Fibroblast of the aortic adventitia (primary cell): ENCODE measurements around the gene FLNB. TPM values are rescaled to one million over a fixed set of nuclear protein-coding genes. Genes with fewer than 3 reads are reported as not detected.

Source experiments
- DNase-seq: peaks from one replicate; pipeline ENCODE4 v3.0.0-alpha.2; 2010; ENCODE audit warnings: low read depth
- H3K4me3 ChIP-seq: 2 replicates; pipeline ENCODE4 v1.5.1; 2011; ENCODE audit warnings: low read depth, mild to moderate bottlenecking, control low read depth, low read length, moderate library complexity
- CTCF ChIP-seq: IDR thresholded peaks from 2 replicates; pipeline ENCODE4 v1.5.1; 2011; ENCODE audit warnings: mild to moderate bottlenecking, low read length, control low read depth, inconsistent platforms; ENCODE audit not compliant: insufficient read depth
- total RNA-seq: library from RNA; depleted of rRNA; stranded (reverse); fragments of >200 nt; gene quantifications from 2 replicates; pipeline ENCODE4 v1.2.3, GENCODE V29; 2012; ENCODE audit warnings: low replicate concordance

Gene FLNB
- total RNA-seq, 1 donor, result 69.0 TPM

DNA sequence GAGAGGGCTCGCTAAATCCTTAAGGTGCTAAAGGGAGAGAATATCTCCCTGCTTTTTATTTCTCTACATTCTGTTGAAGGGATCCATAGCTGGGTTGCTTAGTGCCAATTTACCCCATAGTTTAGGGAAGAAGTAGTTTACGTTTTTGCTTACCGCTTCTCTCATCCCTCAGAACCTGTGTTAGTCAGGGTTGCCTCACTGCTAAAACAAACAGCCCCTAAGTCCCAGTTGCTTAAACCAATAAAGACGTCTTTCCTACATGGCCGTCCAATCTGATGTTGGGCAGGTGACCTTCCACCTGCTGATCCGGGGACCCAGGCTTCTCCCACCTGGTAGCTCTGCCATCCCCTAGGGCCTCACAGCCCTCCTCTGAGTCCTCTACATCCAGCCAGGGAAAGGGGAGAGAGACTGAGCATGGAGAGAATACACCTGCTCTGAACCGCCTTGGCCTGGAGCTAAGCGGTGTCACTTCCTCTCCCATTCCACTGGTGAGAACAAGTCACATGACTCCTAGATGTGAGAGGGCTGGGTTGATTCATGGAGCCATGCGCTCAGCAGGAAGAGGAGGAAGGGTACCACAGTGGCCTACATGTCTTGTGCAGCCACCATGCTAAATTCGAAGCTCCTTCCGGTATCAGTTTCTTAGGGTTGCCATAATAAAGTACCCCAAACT lies 176.2 kb downstream of the FLNB start:
- no peak overlapping the region for H3K4me3 ChIP-seq
- TF ChIP-seq CTCF, result no peak
- DNase-seq, result no peak

- DNase-seq, result no peak
- H3K4me3 ChIP-seq, result no peak overlapping the region
- TF ChIP-seq CTCF, result no peak
These were observed 176.7 kb downstream of the FLNB start for GRCh38 chr3:58184982-58185360.

DNA sequence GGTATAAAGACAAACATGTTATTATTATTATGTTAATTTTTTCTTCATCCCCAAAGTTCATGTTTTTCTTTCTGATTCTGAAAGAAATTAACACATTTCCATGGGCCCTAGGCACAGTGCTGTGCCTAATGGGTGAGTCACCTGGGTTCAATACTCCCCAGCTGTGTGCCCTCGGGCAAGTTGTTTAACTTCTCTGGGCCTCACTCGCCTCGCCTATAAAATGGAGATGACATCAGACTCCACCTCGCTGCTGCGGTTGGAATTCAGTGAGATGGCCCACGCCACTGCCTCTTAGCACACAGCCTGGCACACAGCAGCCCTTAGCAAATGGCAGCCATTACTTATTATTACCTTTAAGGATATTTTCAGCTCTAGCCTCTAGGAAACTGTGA lies 179.9 kb downstream of the FLNB start:
- TF ChIP-seq CTCF, result no peak
- no peak overlapping the region for H3K4me3 ChIP-seq
- no peak for DNase-seq

DNA sequence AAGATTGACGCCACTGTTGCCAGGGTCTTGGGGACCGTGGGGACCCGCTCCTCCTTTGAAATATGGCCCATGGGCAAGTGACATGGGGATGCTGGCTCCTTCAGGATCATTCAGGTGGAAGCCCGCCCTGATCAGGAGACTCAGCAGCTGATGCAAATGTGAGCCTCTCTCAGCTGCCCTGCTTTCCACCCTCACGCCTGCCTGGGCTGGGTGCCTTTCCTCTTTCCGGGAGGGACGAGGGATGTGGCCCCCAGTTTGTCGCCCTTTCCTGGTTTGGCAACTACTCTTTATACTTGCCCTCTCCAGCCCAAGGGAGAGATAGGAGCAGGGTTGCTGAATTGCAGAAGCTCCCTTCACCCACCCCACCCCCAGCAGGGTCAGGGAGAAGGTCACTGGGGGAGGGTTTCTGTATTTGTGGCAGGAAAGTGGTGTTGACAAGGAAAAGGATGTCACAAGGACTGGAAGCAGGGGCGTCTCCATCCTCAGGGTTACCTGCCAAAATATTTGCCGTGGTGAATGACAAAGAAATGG lies 180.8 kb downstream of the FLNB start:
- no peak overlapping the region for H3K4me3 ChIP-seq
- no peak for DNase-seq
- no peak for TF ChIP-seq CTCF

- no peak overlapping the region for H3K4me3 ChIP-seq
- no peak for TF ChIP-seq CTCF
- DNase-seq, result no peak
These were observed 181.5 kb downstream of the FLNB start for GRCh38 chr3:58189691-58190090.

DNA sequence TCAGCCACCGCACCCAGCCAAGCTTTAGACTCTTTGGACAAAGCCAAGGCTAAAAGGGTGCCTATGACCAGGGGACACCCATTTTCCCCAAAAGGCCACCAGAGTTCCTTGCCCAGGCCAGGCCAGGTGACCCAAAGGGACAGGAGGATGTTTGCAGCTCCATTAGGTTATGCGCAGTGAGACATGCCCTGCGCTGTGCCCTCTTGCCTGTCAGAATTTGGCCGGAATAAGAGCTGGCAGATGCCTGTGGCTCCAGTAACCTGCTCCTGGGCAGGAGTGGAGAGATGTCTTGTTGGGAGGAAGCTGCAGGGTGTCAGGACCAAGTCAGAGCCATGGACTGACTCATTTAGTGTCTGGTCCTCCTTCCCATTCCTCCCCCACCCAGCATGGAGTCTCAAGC lies 182.1 kb downstream of the FLNB start:
- no peak overlapping the region for H3K4me3 ChIP-seq
- no peak for TF ChIP-seq CTCF
- no peak for DNase-seq

- H3K4me3 ChIP-seq, result no peak overlapping the region
- no peak for TF ChIP-seq CTCF
These were observed 182.7 kb downstream of the FLNB start for GRCh38 chr3:58190882-58191281.

More at GRCh38 chr3:58190882-58191281, 182.7 kb downstream of the FLNB start:
- DNase-seq, result no peak
